MM.1S (cell line): ENCODE data around the gene ING3.

Experiments
- DNase-seq: peaks from one replicate; pipeline ENCODE4 v3.0.0-alpha.2; 2015
- H2AFZ ChIP-seq: fragments of 300-600 bp; sonication (generic); 2 replicates; pipeline ENCODE4 v1.6.0; 2016; ENCODE audit warnings: antibody characterized with exemption, low read length
- H3F3A ChIP-seq: fragments of 300-600 bp; sonication (generic); 2 replicates; pipeline ENCODE4 v1.6.1; 2016; ENCODE audit warnings: mild to moderate bottlenecking, antibody characterized with exemption, low read length, moderate library complexity, mixed read lengths; ENCODE audit not compliant: insufficient read depth
- H3K27ac ChIP-seq: fragments of 300-600 bp; sonication (generic); 2 replicates; pipeline ENCODE4 v1.5.1; 2016; ENCODE audit warnings: mild to moderate bottlenecking, low read length
- H3K27me3 ChIP-seq: fragments of 300-600 bp; sonication (generic); replicated peaks from 2 replicates; pipeline ENCODE4 v1.6.0; 2016; ENCODE audit warnings: low read length; ENCODE audit not compliant: insufficient read depth
- H3K36me3 ChIP-seq: fragments of 300-600 bp; sonication (generic); replicated peaks from 2 replicates; pipeline ENCODE4 v1.6.1; 2016; ENCODE audit warnings: mild to moderate bottlenecking, low read length, mixed read lengths; ENCODE audit not compliant: insufficient read depth
- H3K4me1 ChIP-seq: fragments of 300-600 bp; sonication (generic); 2 replicates; pipeline ENCODE4 v1.6.1; 2016; ENCODE audit warnings: low read length, mixed read lengths
- H3K4me2 ChIP-seq: fragments of 300-600 bp; sonication (generic); 2 replicates; pipeline ENCODE4 v1.6.0; 2016; ENCODE audit warnings: low read depth, low read length
- H3K4me3 ChIP-seq: fragments of 300-600 bp; sonication (generic); 2 replicates; pipeline ENCODE4 v1.5.1; 2016; ENCODE audit warnings: low read length, mixed read lengths
- H3K79me2 ChIP-seq: fragments of 300-600 bp; sonication (generic); 2 replicates; pipeline ENCODE4 v1.6.1; 2016; ENCODE audit warnings: mixed run types, low read length, mixed read lengths
- H3K9ac ChIP-seq: fragments of 300-600 bp; sonication (generic); 2 replicates; pipeline ENCODE4 v1.6.1; 2016; ENCODE audit warnings: low read length, mixed read lengths
- H3K9me2 ChIP-seq: fragments of 300-600 bp; sonication (generic); replicated peaks from 2 replicates; pipeline ENCODE4 v1.6.1; 2016; ENCODE audit warnings: mild to moderate bottlenecking, low read length, mixed read lengths; ENCODE audit not compliant: insufficient read depth
- H3K9me3 ChIP-seq: fragments of 300-600 bp; sonication (generic); replicated peaks from 2 replicates; pipeline ENCODE4 v1.6.1; 2016; ENCODE audit warnings: mild to moderate bottlenecking, low read length, mixed read lengths; ENCODE audit not compliant: insufficient read depth
- H4K20me1 ChIP-seq: fragments of 300-600 bp; sonication (generic); 2 replicates; pipeline ENCODE4 v1.6.1; 2016; ENCODE audit warnings: mild to moderate bottlenecking, low read length, moderate library complexity, mixed read lengths; ENCODE audit not compliant: insufficient read depth
- EZH2 ChIP-seq: fragments of 300-600 bp; sonication (generic); optimal IDR thresholded peaks from 2 replicates; pipeline ENCODE3; 2017; ENCODE audit warnings: low read depth, mild to moderate bottlenecking, antibody characterized with exemption, low read length, mixed read lengths
- EZH2phosphoT487 ChIP-seq: fragments of 300-600 bp; sonication (generic); IDR thresholded peaks from 2 replicates; pipeline ENCODE4 v1.6.1; 2018; ENCODE audit warnings: antibody characterized with exemption, low read length
- TF ChIP-seq, protein P1 (sequence below): fragments of 300-600 bp; sonication (generic); IDR thresholded peaks from 2 replicates; pipeline ENCODE4 v1.5.1; 2016; ENCODE audit warnings: antibody characterized with exemption, low read length, mixed read lengths

ING3 gene

DNA sequence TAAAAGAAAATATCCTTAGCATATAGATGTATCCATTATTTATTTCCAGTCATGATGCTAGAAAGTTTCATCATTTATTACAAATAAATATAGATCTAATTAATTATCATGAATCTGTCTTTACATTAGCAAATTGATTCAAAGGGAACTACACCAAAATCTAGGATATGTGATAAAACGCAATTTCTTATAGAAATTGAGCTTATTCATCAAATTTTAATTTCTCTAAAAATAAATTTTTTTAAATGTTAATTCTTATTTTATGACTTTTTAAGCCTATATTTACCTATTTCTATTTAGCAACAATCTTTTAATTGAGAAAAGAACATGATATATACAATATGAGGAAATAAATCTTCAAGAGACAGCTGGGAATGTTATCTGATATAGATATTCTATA is 34.0 kb upstream of the ING3 start:
- no peaks in the 10 kb centered on the region for H3K9me2 ChIP-seq
- H4K20me1 ChIP-seq, result no peaks in the 10 kb centered on the region
- no peaks in the 10 kb centered on the region for H3F3A ChIP-seq
- H3K27ac ChIP-seq, result no peak overlapping the region
- DNase-seq, result no peak
- H3K27me3 ChIP-seq, result no peaks in the 10 kb centered on the region
- H3K79me2 ChIP-seq, result no peaks in the 10 kb centered on the region
- TF ChIP-seq EZH2phosphoT487 (no peak), EZH2 (no peak)
- TF ChIP-seq, protein P1, sequence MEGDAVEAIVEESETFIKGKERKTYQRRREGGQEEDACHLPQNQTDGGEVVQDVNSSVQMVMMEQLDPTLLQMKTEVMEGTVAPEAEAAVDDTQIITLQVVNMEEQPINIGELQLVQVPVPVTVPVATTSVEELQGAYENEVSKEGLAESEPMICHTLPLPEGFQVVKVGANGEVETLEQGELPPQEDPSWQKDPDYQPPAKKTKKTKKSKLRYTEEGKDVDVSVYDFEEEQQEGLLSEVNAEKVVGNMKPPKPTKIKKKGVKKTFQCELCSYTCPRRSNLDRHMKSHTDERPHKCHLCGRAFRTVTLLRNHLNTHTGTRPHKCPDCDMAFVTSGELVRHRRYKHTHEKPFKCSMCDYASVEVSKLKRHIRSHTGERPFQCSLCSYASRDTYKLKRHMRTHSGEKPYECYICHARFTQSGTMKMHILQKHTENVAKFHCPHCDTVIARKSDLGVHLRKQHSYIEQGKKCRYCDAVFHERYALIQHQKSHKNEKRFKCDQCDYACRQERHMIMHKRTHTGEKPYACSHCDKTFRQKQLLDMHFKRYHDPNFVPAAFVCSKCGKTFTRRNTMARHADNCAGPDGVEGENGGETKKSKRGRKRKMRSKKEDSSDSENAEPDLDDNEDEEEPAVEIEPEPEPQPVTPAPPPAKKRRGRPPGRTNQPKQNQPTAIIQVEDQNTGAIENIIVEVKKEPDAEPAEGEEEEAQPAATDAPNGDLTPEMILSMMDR, result no peak
- no peak overlapping the region for H3K4me3 ChIP-seq
- H3K4me2 ChIP-seq, result no peak overlapping the region
- no peak overlapping the region for H2AFZ ChIP-seq
- H3K9ac ChIP-seq, result no peak overlapping the region
- H3K36me3 ChIP-seq, result no peaks in the 10 kb centered on the region
- no peaks in the 10 kb centered on the region for H3K9me3 ChIP-seq
- no peaks in the 10 kb centered on the region for H3K4me1 ChIP-seq

DNA sequence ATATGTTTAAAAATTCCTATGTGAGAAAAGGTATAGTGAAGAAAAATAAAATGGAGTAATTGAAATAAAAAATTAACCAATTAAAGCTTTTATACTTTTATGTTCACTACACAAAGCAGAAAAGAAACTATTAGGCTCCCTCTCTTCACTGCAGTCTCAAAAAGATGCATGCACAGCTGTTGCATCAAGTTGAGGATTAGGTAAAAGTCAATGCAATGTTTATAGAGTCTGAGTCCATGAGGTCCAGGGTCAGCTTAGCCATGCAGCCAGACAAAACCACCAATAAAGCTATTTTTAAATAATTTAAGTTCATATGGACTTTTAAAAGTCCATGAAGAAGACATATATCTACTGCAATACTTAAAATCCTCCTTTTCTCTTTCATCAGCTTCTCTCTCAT is 31.1 kb upstream of the ING3 start:
- no peak overlapping the region for H3K4me2 ChIP-seq
- H3K4me3 ChIP-seq, result no peak overlapping the region
- TF ChIP-seq EZH2, result no peak
- no peak for TF ChIP-seq EZH2phosphoT487
- H3K36me3 ChIP-seq, result no peaks in the 10 kb centered on the region
- H3K9ac ChIP-seq, result no peak overlapping the region
- no peak for DNase-seq
- no peak overlapping the region for H2AFZ ChIP-seq
- H3K4me1 ChIP-seq, result no peaks in the 10 kb centered on the region
- no peaks in the 10 kb centered on the region for H3K9me3 ChIP-seq
- H3K79me2 ChIP-seq, result no peaks in the 10 kb centered on the region
- H4K20me1 ChIP-seq, result no peaks in the 10 kb centered on the region
- H3K9me2 ChIP-seq, result no peaks in the 10 kb centered on the region
- no peaks in the 10 kb centered on the region for H3K27me3 ChIP-seq
- H3K27ac ChIP-seq, result no peak overlapping the region
- no peaks in the 10 kb centered on the region for H3F3A ChIP-seq

DNA sequence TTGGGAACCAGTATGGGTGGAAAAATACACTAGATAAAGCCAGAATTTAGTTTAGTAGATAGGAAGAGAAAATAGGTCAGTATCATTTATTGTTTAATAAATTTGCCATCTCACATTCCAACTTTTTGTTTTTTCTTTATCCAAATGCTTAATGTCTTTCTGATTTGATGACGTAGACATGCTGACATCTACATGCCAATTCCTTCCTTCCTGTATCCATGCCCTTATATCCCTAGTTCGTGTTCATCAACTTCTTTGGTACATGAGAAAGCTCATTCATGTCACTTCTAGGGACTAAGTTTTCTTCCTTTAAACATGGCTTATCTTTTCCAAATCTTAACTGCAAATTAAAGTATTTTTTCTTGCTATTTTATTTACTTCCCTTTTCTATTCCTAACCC is 30.5 kb upstream of the ING3 start:
- no peak overlapping the region for H3K9ac ChIP-seq
- no peaks in the 10 kb centered on the region for H3K9me2 ChIP-seq
- no peaks in the 10 kb centered on the region for H3K36me3 ChIP-seq
- TF ChIP-seq EZH2 (no peak), EZH2phosphoT487 (no peak)
- TF ChIP-seq, protein P1, result no peak
- H4K20me1 ChIP-seq, result no peaks in the 10 kb centered on the region
- no peak overlapping the region for H3K27ac ChIP-seq
- DNase-seq, result no peak
- no peaks in the 10 kb centered on the region for H3F3A ChIP-seq
- H2AFZ ChIP-seq, result no peak overlapping the region
- H3K79me2 ChIP-seq, result no peaks in the 10 kb centered on the region
- no peaks in the 10 kb centered on the region for H3K27me3 ChIP-seq
- H3K4me3 ChIP-seq, result no peak overlapping the region
- no peaks in the 10 kb centered on the region for H3K9me3 ChIP-seq
- no peaks in the 10 kb centered on the region for H3K4me1 ChIP-seq
- H3K4me2 ChIP-seq, result no peak overlapping the region

DNA sequence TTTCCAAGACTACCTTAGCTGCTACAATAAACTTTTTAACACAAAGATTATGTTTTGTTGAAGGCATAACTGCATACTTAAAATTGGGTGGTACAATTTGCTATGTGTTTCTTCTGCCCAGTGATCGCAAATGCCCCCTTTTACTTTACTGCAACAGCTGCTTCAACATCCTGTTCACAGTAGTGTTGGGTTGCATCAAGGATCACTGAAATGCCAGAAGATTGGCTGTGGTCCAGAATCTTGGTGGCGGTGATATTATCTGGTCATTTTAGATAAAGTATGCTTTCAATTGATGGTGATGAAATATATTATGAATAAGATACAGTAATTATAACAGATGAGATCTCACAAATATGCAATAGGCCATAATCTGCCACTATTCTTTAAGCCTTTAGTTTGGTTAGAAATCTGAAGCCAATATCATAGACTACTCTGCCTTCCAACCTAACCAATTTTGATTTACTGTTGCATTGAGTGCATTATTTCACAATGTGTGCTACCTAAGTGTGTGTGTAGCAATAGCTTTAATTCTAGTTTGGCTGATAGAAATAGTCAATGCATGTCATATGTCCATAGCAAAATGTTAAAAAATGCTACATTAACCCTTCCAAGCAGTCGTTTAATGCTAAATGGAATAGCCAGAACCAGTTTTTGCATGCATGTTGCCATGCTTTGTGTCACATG is 29.8 kb upstream of the ING3 start:
- Histone ChIP-seq H3K4me3 (no peak overlapping the region), H3K79me2 (no peaks in the 10 kb centered on the region), H3K36me3 (no peaks in the 10 kb centered on the region), H3K27ac (no peak overlapping the region), H3K4me2 (no peak overlapping the region), H2AFZ (no peak overlapping the region), H3K9me3 (no peaks in the 10 kb centered on the region), H3K9ac (no peak overlapping the region), H4K20me1 (no peaks in the 10 kb centered on the region), H3K9me2 (no peaks in the 10 kb centered on the region), H3F3A (no peaks in the 10 kb centered on the region), H3K27me3 (no peaks in the 10 kb centered on the region), H3K4me1 (no peaks in the 10 kb centered on the region)
- DNase-seq, result no peak
- TF ChIP-seq EZH2phosphoT487 (no peak), EZH2 (no peak)
- TF ChIP-seq, protein P1, result no peak
